G401 (cell line): ENCODE data around the gene TEAD4. TPM values are rescaled to one million over a fixed set of nuclear protein-coding genes. Genes with fewer than 3 reads are reported as not detected.
"Not testable (repeated sequence)": the region's sequence is repeated elsewhere in the genome, so short reads cannot be mapped to it uniquely, and the experiment has no call there.

Experiments
- DNase-seq: peaks from one replicate; pipeline ENCODE4 v3.0.0-alpha.2; 2015; ENCODE audit warnings: low spot score
- in situ Hi-C: cut with HindIII; loops from 2 replicates; pipeline ENCODE4 v1.10.0; 2016; ENCODE audit warnings: low sequenced_read_pairs, mixed read lengths
- total RNA-seq: library from RNA; depleted of rRNA; stranded (reverse); fragments of >200 nt; shearing (Covaris generic); gene quantifications from 2 replicates; pipeline ENCODE4 v1.2.3, GENCODE V29; 2014

Gene TEAD4
- total RNA-seq, 1 experiment from 2014 or later, result 34.3 TPM

DNA sequence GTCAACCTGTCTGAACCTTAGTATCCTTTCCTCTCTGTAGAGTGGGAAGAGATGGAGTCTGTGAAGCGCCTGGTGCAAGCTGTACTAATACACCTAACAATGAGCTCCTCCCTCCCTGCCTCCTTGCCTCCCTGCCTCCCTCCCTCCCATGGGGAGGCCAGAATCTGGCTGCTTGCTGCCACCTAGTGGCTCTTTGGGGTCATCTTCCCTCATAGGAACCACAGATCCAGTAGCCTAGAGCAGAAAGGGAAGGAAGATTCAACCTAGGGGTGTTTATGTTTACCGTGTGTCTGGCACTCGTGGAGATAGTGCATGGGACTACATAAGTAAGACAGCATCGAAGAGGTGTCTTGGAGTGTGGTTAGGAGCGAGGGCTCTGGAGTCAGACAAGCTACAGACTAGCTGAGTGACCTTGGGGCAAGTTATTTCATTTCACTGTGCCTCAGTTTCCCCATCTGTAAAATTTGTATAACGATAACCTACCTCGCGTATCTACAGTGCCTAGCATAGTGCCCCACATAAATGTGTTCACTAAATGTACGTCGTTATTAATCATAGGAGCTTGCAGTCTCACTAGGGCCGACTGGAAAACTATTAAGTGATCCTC, 82.5 kb downstream of the TEAD4 start:
- peak; percentile 85 for DNase-seq
- in situ Hi-C loops, result no loop called here

DNA sequence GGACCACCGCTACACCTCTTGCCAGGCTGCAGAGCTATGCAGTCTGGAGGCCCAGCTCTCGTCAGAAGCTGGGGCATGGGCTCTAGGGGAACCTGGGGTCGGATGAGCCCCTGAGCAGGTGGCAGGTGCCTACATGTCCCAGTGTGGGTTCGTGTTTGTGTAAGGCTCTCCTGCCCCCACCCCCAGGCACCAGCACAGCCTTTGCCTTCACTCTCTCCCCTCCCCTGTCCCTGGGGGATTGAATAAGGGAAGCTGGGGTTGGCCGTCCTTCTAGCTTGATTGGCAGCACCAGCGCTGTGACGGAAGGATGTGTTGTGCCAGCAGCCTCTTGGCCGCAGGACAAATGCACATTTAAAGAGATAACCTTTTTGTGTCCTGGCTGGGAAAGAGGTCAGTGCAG, 83.2 kb downstream of the TEAD4 start:
- DNase-seq, result no peak
- in situ Hi-C loops, result no loop called here

- DNase-seq, result no peak
- in situ Hi-C loops, result no loop called here
Measured at GRCh38 chr12:3042826-3043225, 83.6 kb downstream of the TEAD4 start.

DNA sequence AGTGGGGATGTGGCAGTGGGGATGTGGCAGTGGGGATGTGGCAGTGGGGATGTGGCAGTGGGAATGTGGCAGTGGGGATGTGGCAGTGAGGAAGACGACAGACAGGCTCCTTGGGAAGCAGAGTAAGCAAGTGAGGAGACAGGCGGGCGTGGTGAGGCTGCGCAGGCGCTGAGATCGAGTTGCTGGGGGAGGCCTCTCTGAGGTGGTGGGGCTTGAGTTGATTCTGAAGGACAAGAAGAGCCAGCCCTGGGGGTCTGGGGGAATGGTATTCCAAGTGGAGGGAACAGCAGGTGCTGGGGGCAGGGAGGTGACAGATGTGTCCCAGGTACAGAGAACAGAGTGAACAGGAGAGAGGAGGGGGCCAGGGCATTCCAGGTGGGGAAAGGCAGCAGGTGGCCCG, 84.2 kb downstream of the TEAD4 start:
- in situ Hi-C loops, result no loop called here
- DNase-seq, result no peak

GRCh38 chr12:3044141-3044630, 85.0 kb downstream of the TEAD4 start:
- DNase-seq, result no peak
- in situ Hi-C loops, result no loop called here

- in situ Hi-C loops, result no loop called here
- DNase-seq, result no peak
Measured at GRCh38 chr12:3045494-3045893, 86.3 kb downstream of the TEAD4 start.

DNA sequence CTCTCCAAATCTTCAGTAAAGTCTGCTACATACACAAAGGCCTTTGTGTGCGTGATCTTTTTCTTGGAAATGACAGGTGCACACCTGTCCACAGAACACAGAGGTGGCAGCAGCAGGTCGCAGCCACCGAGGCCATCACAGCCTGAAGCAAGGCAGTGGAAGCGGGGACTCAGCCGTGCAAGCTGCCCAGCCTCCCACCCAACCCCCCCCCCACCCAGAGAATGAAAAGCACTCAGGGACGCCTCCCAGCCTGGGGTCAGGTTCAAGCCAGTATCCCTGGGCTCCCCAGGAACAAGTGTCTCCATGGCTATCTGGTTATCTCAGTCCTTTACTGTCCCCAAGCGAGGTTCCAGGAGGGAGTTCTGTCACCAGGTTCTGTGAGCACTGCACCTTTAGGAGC, 86.8 kb downstream of the TEAD4 start:
- in situ Hi-C loops, result no loop called here
- no peak for DNase-seq

DNA sequence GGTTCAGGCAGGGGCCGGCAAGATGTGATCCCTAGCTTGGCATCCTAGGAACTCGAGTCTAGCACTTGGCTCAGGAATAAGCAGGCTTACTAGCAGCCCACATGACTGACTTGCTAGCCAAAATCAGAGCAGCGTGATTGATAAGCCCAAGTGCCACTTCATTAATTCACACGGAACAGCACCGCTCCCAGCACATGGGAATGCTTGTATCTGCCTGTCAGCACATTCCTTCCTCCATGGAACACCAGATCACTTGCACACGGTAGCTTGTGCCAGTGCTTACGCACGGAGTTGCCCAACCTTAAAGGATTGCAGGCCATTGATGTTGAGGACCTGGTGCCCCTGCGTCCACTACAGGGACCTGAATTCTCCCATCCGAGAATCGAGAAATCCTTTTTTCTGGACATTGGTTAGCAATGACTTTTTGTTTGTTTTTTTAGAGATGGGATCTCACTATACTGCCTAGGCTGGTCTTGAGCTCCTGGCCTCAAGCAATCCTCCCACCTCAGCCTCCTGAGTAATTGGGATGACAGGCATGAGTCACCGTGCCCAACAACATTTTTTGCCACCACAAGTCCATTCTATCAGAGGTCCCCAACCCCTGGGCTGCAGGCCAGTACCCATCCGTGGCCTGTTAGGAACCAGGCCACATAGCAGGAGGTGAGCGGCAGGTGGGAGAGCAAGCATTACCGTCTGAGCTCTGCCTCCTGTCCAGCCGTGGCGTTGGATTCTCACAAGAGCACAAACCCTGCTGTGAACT, 87.4 kb downstream of the TEAD4 start:
- DNase-seq, result no peak
- in situ Hi-C loops, result no loop called here

DNA sequence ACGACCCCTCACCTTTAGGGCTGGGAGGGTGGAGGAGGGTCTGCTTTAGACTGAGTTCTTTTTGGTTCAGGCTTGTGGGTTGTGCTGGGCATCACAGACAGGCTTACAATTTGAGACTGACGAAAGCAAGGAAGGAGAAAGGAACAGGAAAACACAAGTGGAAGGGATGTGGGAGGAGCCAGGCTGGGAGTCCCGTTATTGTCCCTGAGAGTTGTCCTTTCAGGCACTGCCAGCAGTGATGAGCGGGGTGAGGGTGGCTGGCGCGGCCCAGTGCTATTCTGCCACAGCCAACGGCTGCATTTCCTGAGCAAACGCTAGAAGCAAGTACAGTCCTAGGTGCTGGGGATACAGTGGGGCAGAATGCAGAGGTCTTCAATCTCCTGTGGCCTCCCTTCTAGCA, 88.8 kb downstream of the TEAD4 start:
- no peak for DNase-seq
- in situ Hi-C loops, result no loop called here

GRCh38 chr12:3048540-3048939, 89.3 kb downstream of the TEAD4 start:
- no peak for DNase-seq
- in situ Hi-C loops, result no loop called here

DNA sequence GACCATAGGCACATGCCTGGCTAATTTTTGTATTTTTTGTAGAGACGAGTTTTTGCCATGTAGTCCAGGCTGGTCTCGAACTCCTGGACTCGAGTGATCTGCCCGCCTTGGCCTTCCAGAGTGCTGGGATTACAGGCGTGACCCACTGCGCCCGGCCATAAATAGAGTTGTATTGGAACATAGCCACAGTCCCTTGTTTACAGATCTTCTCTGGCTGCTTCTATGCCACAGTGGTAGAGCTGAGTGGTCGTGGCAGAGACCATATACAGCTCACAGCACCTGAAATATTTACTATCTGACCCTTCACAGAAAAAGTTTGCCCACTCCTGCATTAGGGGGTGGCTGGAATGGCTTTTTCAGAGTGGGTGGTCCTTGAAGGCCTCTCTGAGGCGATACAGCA, 90.0 kb downstream of the TEAD4 start:
- in situ Hi-C loops, result no loop called here
- DNase-seq, result no peak

DNA sequence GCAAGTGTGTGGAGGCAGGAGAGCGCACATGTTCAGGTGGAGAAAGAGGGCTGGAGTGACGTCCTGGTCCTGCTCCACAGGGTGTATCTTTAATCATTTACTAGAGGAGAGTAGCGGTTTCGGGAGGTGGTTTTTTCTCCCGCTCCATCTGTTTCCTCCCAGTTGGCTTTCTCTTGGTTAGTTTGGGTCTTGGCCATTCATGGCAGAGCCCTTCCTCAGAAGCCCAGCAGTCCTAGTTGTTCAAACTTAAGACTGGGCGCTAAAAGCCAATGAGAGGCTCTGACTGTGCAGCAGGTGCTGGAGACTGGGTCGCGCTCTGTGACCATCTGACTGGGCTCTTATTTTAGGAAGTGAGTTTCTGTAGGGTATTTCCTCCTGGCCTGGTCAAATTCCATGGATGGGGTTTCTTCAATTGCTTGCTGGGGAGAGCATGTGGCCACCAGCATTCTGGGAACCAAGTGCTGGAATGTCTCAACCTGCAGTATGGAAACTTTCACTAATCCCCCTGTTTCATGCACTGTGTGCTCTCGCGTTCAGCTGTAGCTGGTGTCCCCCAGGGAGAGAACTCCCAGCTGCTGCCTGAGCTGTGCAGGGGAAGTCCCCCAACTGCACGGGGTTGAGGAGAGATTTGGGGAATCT, 90.5 kb downstream of the TEAD4 start:
- peak; percentile 58 for DNase-seq
- in situ Hi-C loops, result no loop called here

DNA sequence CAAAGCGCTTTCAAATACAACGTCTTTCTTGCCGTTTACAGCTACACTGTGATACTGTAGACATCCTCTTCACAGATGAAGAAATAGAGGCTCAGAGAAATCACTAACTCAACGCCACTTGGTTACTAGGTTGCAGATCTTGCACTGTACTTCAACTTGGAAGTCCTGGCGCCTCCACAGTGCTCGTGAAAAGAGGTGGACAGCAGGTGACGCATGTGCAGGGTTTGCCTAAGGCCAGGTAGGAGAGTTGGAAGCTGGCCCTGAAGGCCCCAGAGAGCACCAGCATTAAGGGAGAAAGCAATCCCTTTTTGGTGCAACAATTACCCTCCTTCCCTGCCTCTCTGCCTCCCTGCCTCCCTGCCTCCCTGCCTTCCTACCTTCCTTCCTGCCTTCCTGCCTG, 95.2 kb downstream of the TEAD4 start:
- in situ Hi-C loops, result no loop called here
- DNase-seq, result no peak

DNA sequence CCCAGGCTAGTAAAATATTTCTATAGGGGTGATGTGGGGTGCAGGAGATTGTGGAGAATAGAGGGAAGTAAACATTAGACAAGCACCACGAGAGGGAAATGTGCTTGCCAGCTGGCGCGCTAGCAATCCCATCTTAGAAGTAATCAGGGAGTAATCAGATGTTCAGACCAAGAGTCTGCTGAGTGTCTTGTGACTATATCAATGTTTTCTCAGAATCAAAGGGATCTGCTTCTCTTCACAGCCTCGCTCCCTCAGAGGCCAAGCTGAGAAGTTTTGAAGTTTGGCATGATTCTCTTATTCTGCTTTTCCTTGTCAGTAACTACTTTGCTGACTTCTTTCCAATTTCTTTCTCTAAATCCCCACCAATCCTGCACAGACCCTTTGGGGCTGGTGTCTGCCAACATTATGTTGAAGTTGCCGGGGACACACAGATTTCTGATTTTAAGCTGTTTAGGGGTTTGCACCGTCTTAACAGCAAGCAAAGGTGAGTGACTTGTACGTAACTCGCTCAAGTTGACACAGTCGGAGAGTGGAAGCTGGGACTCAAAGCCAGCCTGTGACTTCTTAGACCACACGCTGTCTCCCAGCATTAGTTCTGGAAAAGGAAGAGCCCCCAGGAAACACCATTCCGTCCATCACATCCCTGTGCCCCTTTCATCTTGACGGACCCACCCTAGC, 96.0 kb downstream of the TEAD4 start:
- DNase-seq, result no peak
- in situ Hi-C loops, result no loop called here

GRCh38 chr12:3055704-3056467, 96.7 kb downstream of the TEAD4 start:
- in situ Hi-C loops, result no loop called here
- DNase-seq, result no peak

DNA sequence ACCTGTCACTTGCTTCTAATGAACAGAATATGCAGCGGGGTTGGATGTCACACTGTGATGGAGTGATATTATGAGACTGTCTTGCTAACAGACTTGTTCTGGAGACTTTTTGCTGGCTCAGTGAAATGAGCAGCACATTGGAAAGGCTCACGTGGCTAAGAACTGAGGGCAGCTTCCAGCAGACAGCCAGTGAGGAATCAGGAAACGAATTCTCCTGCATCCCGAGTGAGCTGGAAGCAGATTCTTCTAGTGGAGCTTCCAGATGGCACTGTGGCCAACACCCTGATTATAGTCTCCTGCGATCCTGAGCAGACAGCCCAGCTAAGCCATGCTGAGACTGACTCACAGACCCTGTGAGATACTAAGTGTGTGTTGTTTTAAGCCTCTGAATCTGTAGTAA, 101.9 kb downstream of the TEAD4 start:
- in situ Hi-C loops, result no loop called here
- peak; percentile 87 for DNase-seq

GRCh38 chr12:3061501-3062215, 102.5 kb downstream of the TEAD4 start:
- in situ Hi-C loops, result no loop called here
- no peak for DNase-seq

DNA sequence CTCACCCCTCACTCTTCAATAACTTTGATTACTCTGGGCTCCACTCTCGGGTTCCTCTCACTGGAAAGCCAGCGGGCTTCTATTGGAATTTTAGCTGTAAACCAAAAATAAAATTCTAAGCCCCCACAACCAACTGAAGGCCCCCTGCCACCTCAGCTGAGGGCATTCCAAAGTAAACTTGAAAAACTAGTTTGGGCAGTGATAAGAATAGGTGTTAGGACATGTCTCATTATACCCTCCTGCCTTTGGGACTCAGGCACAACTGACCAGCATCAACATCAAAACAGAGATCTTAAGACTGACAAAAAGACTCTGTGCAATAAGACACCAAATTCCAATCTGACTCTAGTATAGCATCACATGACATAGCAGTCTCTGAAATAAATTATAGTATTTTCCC, 106.1 kb downstream of the TEAD4 start:
- in situ Hi-C loops, result no loop called here
- no peak for DNase-seq

- in situ Hi-C loops, result not testable (repeated sequence)
Measured at GRCh38 chr12:3065846-3066245, 106.6 kb downstream of the TEAD4 start.

More at GRCh38 chr12:3065846-3066245, 106.6 kb downstream of the TEAD4 start:
- DNase-seq, result not testable (repeated sequence)
